HG03066 (cell line): ENCODE measurements around the gene CTNNA3.
"Not testable (repeated sequence)": the region's sequence is repeated elsewhere in the genome, so short reads cannot be mapped to it uniquely, and the experiment has no call there.

Experiments used
- ATAC-seq: cut with Tn5 transposase; IDR thresholded peaks from one replicate; pipeline ENCODE4 v1.9.1; 2021; ENCODE audit warnings: low read depth; ENCODE audit not compliant: unreplicated experiment

Gene CTNNA3

GRCh38 chr10:67696029-67696428, at the start of gene CTNNA3:
Gene CTNNA3 (minus strand): TSS chr10:67696195.
- ATAC-seq, result peak; percentile 76

GRCh38 chr10:67735430-67735829, 39.4 kb upstream of the CTNNA3 start:
- no peak for ATAC-seq

GRCh38 chr10:67733511-67733910, 37.5 kb upstream of the CTNNA3 start:
- no peak for ATAC-seq

- no peak for ATAC-seq
Measured at GRCh38 chr10:67725567-67725966, 29.6 kb upstream of the CTNNA3 start.

- ATAC-seq, result no peak
Measured at GRCh38 chr10:67723601-67724000, 27.6 kb upstream of the CTNNA3 start.

GRCh38 chr10:67722113-67722512, 26.1 kb upstream of the CTNNA3 start:
- ATAC-seq, result peak; percentile 90

- not testable (repeated sequence) for ATAC-seq
Measured at GRCh38 chr10:67716455-67716854, 20.5 kb upstream of the CTNNA3 start.

- ATAC-seq, result no peak
Measured at GRCh38 chr10:67705921-67706320, 9.9 kb upstream of the CTNNA3 start.

GRCh38 chr10:67699613-67700270, 3.7 kb upstream of the CTNNA3 start:
- not testable (repeated sequence) for ATAC-seq

- no peak for ATAC-seq
Measured at GRCh38 chr10:67698164-67698563, 2.2 kb upstream of the CTNNA3 start.

GRCh38 chr10:67697724-67698131, 1.7 kb upstream of the CTNNA3 start:
- peak; percentile 65 for ATAC-seq

GRCh38 chr10:67696679-67697078, 684 bp upstream of the CTNNA3 start:
- ATAC-seq, result no peak

- ATAC-seq, result no peak
Measured at GRCh38 chr10:67695555-67695954, 440 bp downstream of the CTNNA3 start.

- not testable (repeated sequence) for ATAC-seq
Measured at GRCh38 chr10:67691861-67692260, 4.1 kb downstream of the CTNNA3 start.

GRCh38 chr10:67690540-67690939, 5.5 kb downstream of the CTNNA3 start:
- ATAC-seq, result not testable (repeated sequence)

- not testable (repeated sequence) for ATAC-seq
Measured at GRCh38 chr10:67684140-67684539, 11.9 kb downstream of the CTNNA3 start.

- no peak for ATAC-seq
Measured at GRCh38 chr10:67678335-67678974, 17.5 kb downstream of the CTNNA3 start.

GRCh38 chr10:67676208-67676825, 19.7 kb downstream of the CTNNA3 start:
- no peak for ATAC-seq

GRCh38 chr10:67670401-67670800, 25.6 kb downstream of the CTNNA3 start:
- no peak for ATAC-seq

- ATAC-seq, result no peak
Measured at GRCh38 chr10:67669978-67670377, 26.0 kb downstream of the CTNNA3 start.

- no peak for ATAC-seq
Measured at GRCh38 chr10:67668448-67668847, 27.5 kb downstream of the CTNNA3 start.

- no peak for ATAC-seq
Measured at GRCh38 chr10:67667035-67667425, 29.0 kb downstream of the CTNNA3 start.
